WTC11 (cell line): Measurements from ENCODE around the gene OVOL3. TPM values are rescaled to one million over a fixed set of nuclear protein-coding genes. Genes with fewer than 3 reads are reported as not detected.

ENCODE experiments used
- ATAC-seq: fragments of 200-7000 bp; cut with Tn5 transposase; 2 replicates; pipeline ENCODE4 v1.10.0; 2021; ENCODE audit warnings: mild to moderate bottlenecking, moderate library complexity
- CTCF ChIA-PET: fragments of 300-600 bp; sonication (Branson Sonifier 250); formaldehyde crosslinking; loops from one replicate; lab custom pipeline; 2021; ENCODE audit warnings: antibody characterized with exemption; lab: Charles Lee
- POLR2A ChIA-PET: fragments of 350-600 bp; sonication (Branson Sonifier 250); formaldehyde crosslinking; loops from one replicate; lab custom pipeline; 2021; ENCODE audit warnings: antibody characterized with exemption; lab: Charles Lee
- DNase-seq: peaks from one replicate; pipeline ENCODE4 v3.0.0; 2021; ENCODE audit warnings: low spot score
- H3K27ac Mint-ChIP-seq: 2 replicates; pipeline ENCODE4 v1.8.0; 2021; ENCODE audit warnings: mixed read lengths
- H3K27me3 Mint-ChIP-seq: 2 replicates; pipeline ENCODE4 v1.8.0; 2021; ENCODE audit warnings: low read depth, mild to moderate bottlenecking, moderate library complexity, mixed read lengths
- H3K36me3 Mint-ChIP-seq: 2 replicates; pipeline ENCODE4 v1.8.0; 2021; ENCODE audit warnings: mixed read lengths
- H3K4me1 Mint-ChIP-seq: 2 replicates; pipeline ENCODE4 v1.8.0; 2022; ENCODE audit warnings: mixed read lengths
- H3K4me3 Mint-ChIP-seq: 2 replicates; pipeline ENCODE4 v1.8.0; 2021; ENCODE audit warnings: mild to moderate bottlenecking, moderate library complexity, mixed read lengths
- H3K9me3 Mint-ChIP-seq: 2 replicates; pipeline ENCODE4 v1.8.0; 2021; ENCODE audit warnings: mixed read lengths
- ATF1 ChIP-seq: sonication (generic); formaldehyde crosslinking; IDR thresholded peaks from 2 replicates; pipeline ENCODE4 v1.8.1; 2023; ENCODE audit warnings: mild to moderate bottlenecking, moderate library complexity, missing genetic modification reagents
- CBFB ChIP-seq: sonication (generic); formaldehyde crosslinking; IDR thresholded peaks from 2 replicates; pipeline ENCODE4 v1.8.1; 2022; ENCODE audit warnings: mild to moderate bottlenecking, low read depth, missing genetic modification reagents
- CREB1 ChIP-seq: sonication (generic); formaldehyde crosslinking; IDR thresholded peaks from 2 replicates; pipeline ENCODE4 v1.8.0; 2023; ENCODE audit warnings: mild to moderate bottlenecking, missing genetic modification reagents
- E2F1 ChIP-seq: sonication (generic); formaldehyde crosslinking; IDR thresholded peaks from 2 replicates; pipeline ENCODE4 v1.8.0; 2022; ENCODE audit warnings: mild to moderate bottlenecking, missing genetic modification reagents
- ESRRA ChIP-seq: sonication (generic); formaldehyde crosslinking; IDR thresholded peaks from 2 replicates; pipeline ENCODE4 v1.8.1; 2022; ENCODE audit warnings: mild to moderate bottlenecking, missing genetic modification reagents, borderline replicate concordance
- FOXP1 ChIP-seq: sonication (generic); formaldehyde crosslinking; IDR thresholded peaks from 2 replicates; pipeline ENCODE4 v1.8.0; 2022; ENCODE audit warnings: missing genetic modification reagents, mild to moderate bottlenecking, moderate library complexity, borderline replicate concordance
- HMGA2 ChIP-seq: fragments of 250-450 bp; sonication (Bioruptor Pico); IDR thresholded peaks from 2 replicates; pipeline ENCODE4 v1.4.0; 2021; ENCODE audit warnings: mild to moderate bottlenecking, moderate library complexity
- JAZF1 ChIP-seq: fragments of 250-450 bp; sonication (Bioruptor Pico); IDR thresholded peaks from 2 replicates; pipeline ENCODE4 v1.9.0; 2021; ENCODE audit warnings: moderate library complexity, mild to moderate bottlenecking, inconsistent platforms
- JUN ChIP-seq: sonication (generic); formaldehyde crosslinking; IDR thresholded peaks from 2 replicates; pipeline ENCODE4 v1.8.0; 2023; ENCODE audit warnings: mild to moderate bottlenecking, missing genetic modification reagents
- KAT7 ChIP-seq: sonication (generic); formaldehyde crosslinking; IDR thresholded peaks from 2 replicates; pipeline ENCODE4 v1.8.1; 2023; ENCODE audit warnings: missing genetic modification reagents, mild to moderate bottlenecking, borderline replicate concordance
- MYBL2 ChIP-seq: sonication (generic); formaldehyde crosslinking; IDR thresholded peaks from 2 replicates; pipeline ENCODE4 v1.8.1; 2023; ENCODE audit warnings: mild to moderate bottlenecking, moderate library complexity, missing genetic modification reagents
- NFYB ChIP-seq: sonication (generic); formaldehyde crosslinking; conservative IDR thresholded peaks from 2 replicates; pipeline ENCODE4 v1.8.0; 2022; ENCODE audit warnings: low read depth, missing genetic modification reagents
- SMAD3 ChIP-seq: sonication (generic); formaldehyde crosslinking; IDR thresholded peaks from 2 replicates; pipeline ENCODE4 v1.8.0; 2022; ENCODE audit warnings: missing genetic modification reagents, mild to moderate bottlenecking, borderline replicate concordance
- TCF7 ChIP-seq: sonication (generic); formaldehyde crosslinking; IDR thresholded peaks from 2 replicates; pipeline ENCODE4 v1.8.0; 2022; ENCODE audit warnings: mild to moderate bottlenecking, low read depth, missing genetic modification reagents, moderate library complexity
- TEAD1 ChIP-seq: sonication (generic); formaldehyde crosslinking; IDR thresholded peaks from 2 replicates; pipeline ENCODE4 v1.8.0; 2022; ENCODE audit warnings: mild to moderate bottlenecking, missing genetic modification reagents
- TP53 ChIP-seq: sonication (generic); formaldehyde crosslinking; IDR thresholded peaks from 2 replicates; pipeline ENCODE4 v1.8.1; 2023; ENCODE audit warnings: mild to moderate bottlenecking, missing genetic modification reagents
- USF1 ChIP-seq: sonication (generic); formaldehyde crosslinking; IDR thresholded peaks from 2 replicates; pipeline ENCODE4 v1.8.0; 2022; ENCODE audit warnings: mild to moderate bottlenecking, missing genetic modification reagents
- ZBTB43 ChIP-seq: sonication (generic); formaldehyde crosslinking; IDR thresholded peaks from 2 replicates; pipeline ENCODE4 v1.8.1; 2023; ENCODE audit warnings: mild to moderate bottlenecking, missing genetic modification reagents
- ZNF263 ChIP-seq: sonication (generic); formaldehyde crosslinking; IDR thresholded peaks from 2 replicates; pipeline ENCODE4 v1.8.1; 2022; ENCODE audit warnings: low read depth, mild to moderate bottlenecking, moderate library complexity, missing genetic modification reagents
- ZNF281 ChIP-seq: sonication (generic); formaldehyde crosslinking; IDR thresholded peaks from 2 replicates; pipeline ENCODE4 v1.8.0; 2023; ENCODE audit warnings: mild to moderate bottlenecking, missing genetic modification reagents
- ZNF317 ChIP-seq: sonication (generic); formaldehyde crosslinking; IDR thresholded peaks from 2 replicates; pipeline ENCODE4 v1.8.1; 2023; ENCODE audit warnings: low read depth, mild to moderate bottlenecking, moderate library complexity, missing genetic modification reagents, borderline replicate concordance
- ZNF425 ChIP-seq: fragments of 250-450 bp; sonication (Bioruptor Pico); conservative IDR thresholded peaks from 2 replicates; pipeline ENCODE4 v1.9.0; 2021; ENCODE audit warnings: mild to moderate bottlenecking
- total RNA-seq: library from RNA; stranded (reverse); gene quantifications from 3 replicates; pipeline ENCODE4 v1.2.3, GENCODE V29; 2021
- TF ChIP-seq, protein P1 (sequence below): sonication (generic); formaldehyde crosslinking; IDR thresholded peaks from 2 replicates; pipeline ENCODE4 v1.8.1; 2022; ENCODE audit warnings: mild to moderate bottlenecking, moderate library complexity, missing genetic modification reagents
- TF ChIP-seq, protein P2 (sequence below): sonication (generic); formaldehyde crosslinking; IDR thresholded peaks from 2 replicates; pipeline ENCODE4 v1.8.0; 2023; ENCODE audit warnings: missing genetic modification reagents

OVOL3 gene
- total RNA-seq, 1 experiment from 2014 or later, result not detected

- peaks cover 35% of the 10 kb centered on the region for H3K4me1 Mint-ChIP-seq
- peaks cover 29% of the 10 kb centered on the region for H3K36me3 Mint-ChIP-seq
- ATAC-seq (peak; percentile 93), DNase-seq (peak; percentile 99)
- ChIA-PET POLR2A (interaction anchor here (0.6 to 1.5 kb wide), 3 partner anchors 13 to 847 kb away, joined by 3 to 7 read pairs (median 6); partner anchors contain the start of gene THAP8), CTCF (interaction anchor here (0.7 to 2.8 kb wide), 4 partner anchors 10 to 59 kb away, joined by 3 to 28 read pairs (median 3); no protein-coding TSS in a partner anchor)
- H3K27me3 Mint-ChIP-seq, result peaks cover 3% of the 10 kb centered on the region
- H3K9me3 Mint-ChIP-seq, result no peaks in the 10 kb centered on the region
- H3K27ac Mint-ChIP-seq, result peak within 1 kb of the TSS; percentile 100
- peak within 1 kb of the TSS; percentile 95 for H3K4me3 Mint-ChIP-seq
- TF ChIP-seq ZNF425 (CRISPR knock-in tag), result no peak
- 0 out of 2 replicates have a peak, but pooled peaks have one; percentile 40 for TF ChIP-seq TCF7 (CRISPR knock-in tag)
- no peak for TF ChIP-seq ZNF317 (CRISPR knock-in tag)
- TF ChIP-seq CBFB (CRISPR knock-in tag), result no peak
- TF ChIP-seq, protein P1, sequence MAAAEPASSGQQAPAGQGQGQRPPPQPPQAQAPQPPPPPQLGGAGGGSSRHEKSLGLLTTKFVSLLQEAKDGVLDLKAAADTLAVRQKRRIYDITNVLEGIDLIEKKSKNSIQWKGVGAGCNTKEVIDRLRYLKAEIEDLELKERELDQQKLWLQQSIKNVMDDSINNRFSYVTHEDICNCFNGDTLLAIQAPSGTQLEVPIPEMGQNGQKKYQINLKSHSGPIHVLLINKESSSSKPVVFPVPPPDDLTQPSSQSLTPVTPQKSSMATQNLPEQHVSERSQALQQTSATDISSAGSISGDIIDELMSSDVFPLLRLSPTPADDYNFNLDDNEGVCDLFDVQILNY (CRISPR knock-in tag), result peak; percentile 80
- TF ChIP-seq TP53, result peak; percentile 83; the same call in 1 of the 2 replicates
- TF ChIP-seq TEAD1 (CRISPR knock-in tag), result peak; percentile 83; the same call in 1 of the 2 replicates
- TF ChIP-seq USF1 (CRISPR knock-in tag), result peak; percentile 87
- peak; percentile 67; the same call in 1 of the 2 replicates for TF ChIP-seq JUN (CRISPR knock-in tag)
- peak; percentile 90 for TF ChIP-seq FOXP1
- TF ChIP-seq KAT7, result 0 out of 2 replicates have a peak, but pooled peaks have one; percentile 24
- 0 out of 2 replicates have a peak, but pooled peaks have one; percentile 77 for TF ChIP-seq ESRRA (CRISPR knock-in tag)
- TF ChIP-seq ZNF281 (CRISPR knock-in tag), result peak; percentile 67; the same call in 1 of the 2 replicates
- peak; percentile 86 for TF ChIP-seq NFYB
- TF ChIP-seq HMGA2, result no peak
- peak; percentile 63; the same call in 1 of the 2 replicates for TF ChIP-seq MYBL2 (CRISPR knock-in tag)
- TF ChIP-seq ATF1, result peak; percentile 74; the same call in 1 of the 2 replicates
- no peak for TF ChIP-seq JAZF1 (CRISPR knock-in tag)
- no peak for TF ChIP-seq SMAD3
- no peak; the same call in 1 of the 2 replicates for TF ChIP-seq ZNF263
- TF ChIP-seq E2F1 (CRISPR knock-in tag), result peak; percentile 55; the same call in 1 of the 2 replicates
- peak; percentile 89 for TF ChIP-seq ZBTB43 (CRISPR knock-in tag)
- TF ChIP-seq, protein P2, sequence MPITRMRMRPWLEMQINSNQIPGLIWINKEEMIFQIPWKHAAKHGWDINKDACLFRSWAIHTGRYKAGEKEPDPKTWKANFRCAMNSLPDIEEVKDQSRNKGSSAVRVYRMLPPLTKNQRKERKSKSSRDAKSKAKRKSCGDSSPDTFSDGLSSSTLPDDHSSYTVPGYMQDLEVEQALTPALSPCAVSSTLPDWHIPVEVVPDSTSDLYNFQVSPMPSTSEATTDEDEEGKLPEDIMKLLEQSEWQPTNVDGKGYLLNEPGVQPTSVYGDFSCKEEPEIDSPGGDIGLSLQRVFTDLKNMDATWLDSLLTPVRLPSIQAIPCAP, result 0 out of 2 replicates have a peak, but pooled peaks have one; percentile 32
- peak; percentile 79; the same call in 1 of the 2 replicates for TF ChIP-seq CREB1 (CRISPR knock-in tag)
These were observed 3.9 kb downstream of the OVOL3 start, which contains the start of gene POLR2I for GRCh38 chr19:36114721-36115452. Gene POLR2I (minus strand): TSS chr19:36114875. CDS start chr19:36114856, 19 bp downstream.
